Activated T-helper 17 cell treated with anti-CD3 and anti-CD28 coated beads, Interleukin-2, amount 50 U/mL, for 72 hours (primary cell): ENCODE data around the gene CDRT15. TPM values are rescaled to one million over a fixed set of nuclear protein-coding genes. Genes with fewer than 3 reads are reported as not detected.
A peak's percentile ranks its signal among the peaks of the same experiment; 100 is the strongest.
"Not testable (repeated sequence)": the region's sequence is repeated elsewhere in the genome, so short reads cannot be mapped to it uniquely, and the experiment has no call there.

Experiments used
- ATAC-seq: fragments of 150-1000 bp; cut with Tn5 transposase; replicated peaks from 2 replicates; pipeline ENCODE4 v1.10.0; 2021; ENCODE audit warnings: mild to moderate bottlenecking, moderate library complexity
- H3K27ac Mint-ChIP-seq: one replicate; pipeline ENCODE4 v1.8.0; 2022; ENCODE audit warnings: mixed read lengths
- H3K27me3 Mint-ChIP-seq: one replicate; pipeline ENCODE4 v1.8.0; 2022; ENCODE audit warnings: mixed read lengths
- H3K36me3 Mint-ChIP-seq: one replicate; pipeline ENCODE4 v1.8.0; 2022; ENCODE audit warnings: low read depth, mild to moderate bottlenecking, mixed read lengths
- H3K4me1 Mint-ChIP-seq: one replicate; pipeline ENCODE4 v1.8.0; 2022; ENCODE audit warnings: mixed read lengths
- H3K4me3 Mint-ChIP-seq: one replicate; pipeline ENCODE4 v1.8.0; 2022; ENCODE audit warnings: mild to moderate bottlenecking, mixed read lengths
- H3K9me3 Mint-ChIP-seq: one replicate; pipeline ENCODE4 v1.8.0; 2022; ENCODE audit warnings: mixed read lengths
- total RNA-seq, 2 donors: library from RNA; stranded (reverse); gene quantifications; one replicate each; pipeline ENCODE4 v1.2.3, GENCODE V29; 2022

Gene CDRT15
- total RNA-seq, 2 donors from 2014 or later, result not detected

- peaks cover 23% of the 10 kb centered on the region for H3K36me3 Mint-ChIP-seq
- H3K27ac Mint-ChIP-seq, result peak overlapping the region; percentile 80
- ATAC-seq, result no peak
- peaks cover 82% of the 10 kb centered on the region for H3K4me1 Mint-ChIP-seq
- peak overlapping the region; percentile 71 for H3K4me3 Mint-ChIP-seq
- no peaks in the 10 kb centered on the region for H3K27me3 Mint-ChIP-seq
- no peaks in the 10 kb centered on the region for H3K9me3 Mint-ChIP-seq
Measured at GRCh38 chr17:14201988-14202380, 34.7 kb downstream of the CDRT15 start.

GRCh38 chr17:14201021-14201987, 35.4 kb downstream of the CDRT15 start:
- Mint-ChIP-seq H3K4me3 (peak overlapping the region; percentile 71), H3K27me3 (no peaks in the 10 kb centered on the region), H3K27ac (peak overlapping the region; percentile 80), H3K9me3 (no peaks in the 10 kb centered on the region), H3K4me1 (peaks cover 89% of the 10 kb centered on the region), H3K36me3 (peaks cover 19% of the 10 kb centered on the region)
- ATAC-seq, result peak; percentile 48

- Mint-ChIP-seq H3K36me3 (peaks cover 10% of the 10 kb centered on the region), H3K4me3 (peak overlapping the region; percentile 71), H3K27me3 (no peaks in the 10 kb centered on the region), H3K4me1 (peaks cover 87% of the 10 kb centered on the region), H3K27ac (peak overlapping the region; percentile 80), H3K9me3 (no peaks in the 10 kb centered on the region)
- no peak for ATAC-seq
Measured at GRCh38 chr17:14200354-14200753, 36.3 kb downstream of the CDRT15 start.

GRCh38 chr17:14199601-14200000, 37.1 kb downstream of the CDRT15 start:
- no peak for ATAC-seq
- Mint-ChIP-seq H3K36me3 (peaks cover 10% of the 10 kb centered on the region), H3K4me1 (peaks cover 81% of the 10 kb centered on the region), H3K27ac (peak overlapping the region; percentile 58), H3K9me3 (no peaks in the 10 kb centered on the region), H3K27me3 (no peaks in the 10 kb centered on the region), H3K4me3 (peak overlapping the region; percentile 62)

GRCh38 chr17:14198575-14198974, 38.1 kb downstream of the CDRT15 start:
- ATAC-seq, result no peak
- Mint-ChIP-seq H3K4me3 (peak overlapping the region; percentile 62), H3K36me3 (peaks cover 10% of the 10 kb centered on the region), H3K27me3 (no peaks in the 10 kb centered on the region), H3K27ac (peak overlapping the region; percentile 58), H3K9me3 (no peaks in the 10 kb centered on the region), H3K4me1 (peaks cover 73% of the 10 kb centered on the region)

GRCh38 chr17:14198013-14198412, 38.6 kb downstream of the CDRT15 start:
- no peaks in the 10 kb centered on the region for H3K27me3 Mint-ChIP-seq
- no peaks in the 10 kb centered on the region for H3K9me3 Mint-ChIP-seq
- H3K4me3 Mint-ChIP-seq, result peak overlapping the region; percentile 62
- H3K36me3 Mint-ChIP-seq, result peaks cover 10% of the 10 kb centered on the region
- H3K4me1 Mint-ChIP-seq, result peaks cover 74% of the 10 kb centered on the region
- peak overlapping the region; percentile 58 for H3K27ac Mint-ChIP-seq
- ATAC-seq, result no peak

GRCh38 chr17:14197586-14197985, 39.1 kb downstream of the CDRT15 start:
- no peaks in the 10 kb centered on the region for H3K9me3 Mint-ChIP-seq
- no peaks in the 10 kb centered on the region for H3K27me3 Mint-ChIP-seq
- ATAC-seq, result peak; percentile 68
- peak overlapping the region; percentile 36 for H3K27ac Mint-ChIP-seq
- peak overlapping the region; percentile 62 for H3K4me3 Mint-ChIP-seq
- peaks cover 72% of the 10 kb centered on the region for H3K4me1 Mint-ChIP-seq
- peaks cover 10% of the 10 kb centered on the region for H3K36me3 Mint-ChIP-seq

- peaks cover 10% of the 10 kb centered on the region for H3K36me3 Mint-ChIP-seq
- peak; percentile 21 for ATAC-seq
Measured at GRCh38 chr17:14197057-14197456, 39.6 kb downstream of the CDRT15 start.

GRCh38 chr17:14196377-14196997, 40.2 kb downstream of the CDRT15 start:
- Mint-ChIP-seq H3K27ac (peak overlapping the region; percentile 36), H3K9me3 (no peaks in the 10 kb centered on the region), H3K4me3 (peak overlapping the region; percentile 62), H3K36me3 (peaks cover 10% of the 10 kb centered on the region), H3K27me3 (no peaks in the 10 kb centered on the region), H3K4me1 (peaks cover 67% of the 10 kb centered on the region)
- ATAC-seq, result peak; percentile 15

More at GRCh38 chr17:14197057-14197456, 39.6 kb downstream of the CDRT15 start:
- Mint-ChIP-seq H3K9me3 (no peaks in the 10 kb centered on the region), H3K27me3 (no peaks in the 10 kb centered on the region), H3K4me3 (peak overlapping the region; percentile 62), H3K27ac (peak overlapping the region; percentile 36), H3K4me1 (peaks cover 71% of the 10 kb centered on the region)

- H3K27me3 Mint-ChIP-seq, H3K36me3 Mint-ChIP-seq, H3K9me3 Mint-ChIP-seq: not testable (repeated sequence)
- Mint-ChIP-seq H3K4me1 (peaks cover 51% of the 10 kb centered on the region), H3K27ac (peak overlapping the region; percentile 73), H3K4me3 (peak overlapping the region; percentile 70)
- ATAC-seq, result peak; percentile 41
Measured at GRCh38 chr17:14192636-14193344, 43.9 kb downstream of the CDRT15 start.

GRCh38 chr17:14192039-14192438, 44.6 kb downstream of the CDRT15 start:
- not testable (repeated sequence) for ATAC-seq, H3K27me3 Mint-ChIP-seq, H3K9me3 Mint-ChIP-seq, H3K36me3 Mint-ChIP-seq
- Mint-ChIP-seq H3K4me3 (peak overlapping the region; percentile 70), H3K27ac (peak overlapping the region; percentile 52), H3K4me1 (peaks cover 44% of the 10 kb centered on the region)

GRCh38 chr17:14191469-14191868, 45.2 kb downstream of the CDRT15 start:
- peak; percentile 69 for ATAC-seq
- Mint-ChIP-seq H3K27ac (peak overlapping the region; percentile 56), H3K4me1 (peaks cover 38% of the 10 kb centered on the region), H3K4me3 (peak overlapping the region; percentile 70)
- not testable (repeated sequence) for H3K9me3 Mint-ChIP-seq, H3K27me3 Mint-ChIP-seq, H3K36me3 Mint-ChIP-seq

GRCh38 chr17:14190774-14191173, 45.9 kb downstream of the CDRT15 start:
- peak; percentile 16 for ATAC-seq
- H3K4me1 Mint-ChIP-seq, result peaks cover 32% of the 10 kb centered on the region
- H3K27me3 Mint-ChIP-seq, H3K4me3 Mint-ChIP-seq, H3K36me3 Mint-ChIP-seq, H3K9me3 Mint-ChIP-seq: not testable (repeated sequence)
- peak overlapping the region; percentile 67 for H3K27ac Mint-ChIP-seq

- peaks cover 15% of the 10 kb centered on the region for H3K4me1 Mint-ChIP-seq
- H3K4me3 Mint-ChIP-seq, H3K27ac Mint-ChIP-seq, H3K9me3 Mint-ChIP-seq, H3K36me3 Mint-ChIP-seq, ATAC-seq, H3K27me3 Mint-ChIP-seq: not testable (repeated sequence)
Measured at GRCh38 chr17:14186443-14186842, 50.2 kb downstream of the CDRT15 start.
